ENCODE data around the gene DDN. TPM values are rescaled to one million over a fixed set of nuclear protein-coding genes. Genes with fewer than 3 reads are reported as not detected.

The DDN gene
- total and polyA plus RNA-seq, 12 donors: 0.08 to 2.2 (median 0.43) TPM; not detected in 1

DNA sequence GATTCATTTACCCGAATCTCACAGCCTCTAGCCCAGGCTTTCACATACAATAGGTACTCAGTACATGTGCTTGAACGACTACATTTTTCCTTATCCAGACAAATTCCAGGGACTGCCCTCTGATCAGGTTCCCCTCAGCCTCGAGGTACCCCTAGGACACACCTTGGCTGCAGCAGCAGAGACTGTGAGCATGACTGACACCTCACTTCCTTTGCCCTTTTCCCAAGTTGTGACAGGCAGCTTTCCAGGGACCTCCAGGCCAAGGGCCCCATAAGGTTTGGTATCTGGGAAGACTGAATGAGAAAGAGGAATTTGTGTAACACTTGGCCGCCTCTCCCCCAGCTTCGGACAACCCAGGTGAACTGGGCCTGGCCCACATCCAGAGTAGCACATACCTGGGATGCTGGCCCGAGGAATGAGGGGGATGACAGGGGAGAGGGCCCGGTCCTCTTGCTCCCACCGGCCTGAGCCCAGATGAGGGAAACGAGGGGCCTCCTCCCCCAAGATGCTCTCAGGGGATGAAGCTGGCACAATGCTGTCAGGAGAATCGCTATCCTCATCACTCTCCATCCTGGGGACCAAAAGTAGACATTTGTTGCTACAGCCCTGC, 29.6 kb upstream of the DDN start:
- WGBS, 4 donors: 79 to 91% (median 88%) methylated on average over 10 of the region's 10 CpGs
- Histone ChIP-seq H3K27me3 (no peaks in the 10 kb centered on the region), H3K9me3 (replicated peaks in 1 of 3) (no peaks in the 10 kb centered on the region), H3K4me3 (no peak overlapping the region), H3K36me3 (replicated peaks in 1 of 2) (peaks cover 0 to 87% of the 10 kb centered on the region in 2 donors), H3K4me1 (replicated peaks in 1 of 2) (no peaks in the 10 kb centered on the region), H3K27ac (no peak overlapping the region)
- intact Hi-C loops (cut with DNase I): no loop called here
- DNase-seq: peak in 1 of 7 donors; percentile 14
- TF ChIP-seq POLR2A (IDR thresholded peaks at IDR 0.05): no peak
- TF ChIP-seq, protein P1, sequence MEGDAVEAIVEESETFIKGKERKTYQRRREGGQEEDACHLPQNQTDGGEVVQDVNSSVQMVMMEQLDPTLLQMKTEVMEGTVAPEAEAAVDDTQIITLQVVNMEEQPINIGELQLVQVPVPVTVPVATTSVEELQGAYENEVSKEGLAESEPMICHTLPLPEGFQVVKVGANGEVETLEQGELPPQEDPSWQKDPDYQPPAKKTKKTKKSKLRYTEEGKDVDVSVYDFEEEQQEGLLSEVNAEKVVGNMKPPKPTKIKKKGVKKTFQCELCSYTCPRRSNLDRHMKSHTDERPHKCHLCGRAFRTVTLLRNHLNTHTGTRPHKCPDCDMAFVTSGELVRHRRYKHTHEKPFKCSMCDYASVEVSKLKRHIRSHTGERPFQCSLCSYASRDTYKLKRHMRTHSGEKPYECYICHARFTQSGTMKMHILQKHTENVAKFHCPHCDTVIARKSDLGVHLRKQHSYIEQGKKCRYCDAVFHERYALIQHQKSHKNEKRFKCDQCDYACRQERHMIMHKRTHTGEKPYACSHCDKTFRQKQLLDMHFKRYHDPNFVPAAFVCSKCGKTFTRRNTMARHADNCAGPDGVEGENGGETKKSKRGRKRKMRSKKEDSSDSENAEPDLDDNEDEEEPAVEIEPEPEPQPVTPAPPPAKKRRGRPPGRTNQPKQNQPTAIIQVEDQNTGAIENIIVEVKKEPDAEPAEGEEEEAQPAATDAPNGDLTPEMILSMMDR (IDR thresholded peaks at IDR 0.05): no peak

DNA sequence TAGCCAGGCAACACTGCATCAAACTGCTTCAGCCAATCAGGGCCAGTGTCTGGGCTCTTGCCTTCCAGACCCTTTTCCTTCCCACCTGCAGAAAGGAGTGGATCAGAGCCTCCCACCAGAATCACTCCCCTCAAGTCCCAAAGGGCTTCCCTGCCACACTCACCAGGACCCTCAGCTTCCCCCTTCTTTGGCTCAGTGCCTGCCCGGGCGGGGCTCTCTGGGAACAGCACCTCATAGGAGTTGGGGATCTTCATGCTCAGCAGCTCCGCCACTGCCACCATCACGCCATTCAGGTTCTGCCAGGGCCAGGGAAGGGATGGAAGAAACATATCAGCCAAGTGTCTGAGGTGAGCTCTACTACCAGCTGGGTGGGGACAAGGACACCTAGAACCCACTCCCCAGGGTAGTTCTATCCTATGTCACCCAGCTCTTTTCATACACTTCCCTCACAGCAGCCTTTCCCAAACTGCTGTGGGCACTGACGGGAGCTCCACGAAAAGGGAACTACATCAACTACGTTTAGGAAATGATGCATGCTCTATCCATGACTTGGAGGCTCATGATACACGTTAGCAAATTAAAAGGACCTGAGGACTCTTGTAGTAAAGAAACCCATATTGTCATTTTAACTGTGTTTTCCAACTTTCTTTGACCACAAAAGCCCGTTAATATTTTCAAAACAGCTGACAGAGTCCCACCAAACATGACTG, 28.8 kb upstream of the DDN start:
- TF ChIP-seq POLR2A (IDR thresholded peaks at IDR 0.05): no peak
- TF ChIP-seq, protein P1 (IDR thresholded peaks at IDR 0.05): no peak
- Histone ChIP-seq H3K4me1 (replicated peaks in 1 of 2) (no peaks in the 10 kb centered on the region), H3K27me3 (no peaks in the 10 kb centered on the region), H3K9me3 (replicated peaks in 1 of 3) (no peaks in the 10 kb centered on the region), H3K36me3 (replicated peaks in 1 of 2) (peaks cover 0 to 87% of the 10 kb centered on the region in 2 donors), H3K27ac (no peak overlapping the region), H3K4me3 (no peak overlapping the region)
- intact Hi-C loops (cut with DNase I): no loop called here
- 85 to 91% (median 89%) methylated on average over 7 to 9 of the region's 9 CpGs for WGBS, 4 donors
- peak in 3 of 7 donors; percentile 11 to 38 (median 16) for DNase-seq

DNA sequence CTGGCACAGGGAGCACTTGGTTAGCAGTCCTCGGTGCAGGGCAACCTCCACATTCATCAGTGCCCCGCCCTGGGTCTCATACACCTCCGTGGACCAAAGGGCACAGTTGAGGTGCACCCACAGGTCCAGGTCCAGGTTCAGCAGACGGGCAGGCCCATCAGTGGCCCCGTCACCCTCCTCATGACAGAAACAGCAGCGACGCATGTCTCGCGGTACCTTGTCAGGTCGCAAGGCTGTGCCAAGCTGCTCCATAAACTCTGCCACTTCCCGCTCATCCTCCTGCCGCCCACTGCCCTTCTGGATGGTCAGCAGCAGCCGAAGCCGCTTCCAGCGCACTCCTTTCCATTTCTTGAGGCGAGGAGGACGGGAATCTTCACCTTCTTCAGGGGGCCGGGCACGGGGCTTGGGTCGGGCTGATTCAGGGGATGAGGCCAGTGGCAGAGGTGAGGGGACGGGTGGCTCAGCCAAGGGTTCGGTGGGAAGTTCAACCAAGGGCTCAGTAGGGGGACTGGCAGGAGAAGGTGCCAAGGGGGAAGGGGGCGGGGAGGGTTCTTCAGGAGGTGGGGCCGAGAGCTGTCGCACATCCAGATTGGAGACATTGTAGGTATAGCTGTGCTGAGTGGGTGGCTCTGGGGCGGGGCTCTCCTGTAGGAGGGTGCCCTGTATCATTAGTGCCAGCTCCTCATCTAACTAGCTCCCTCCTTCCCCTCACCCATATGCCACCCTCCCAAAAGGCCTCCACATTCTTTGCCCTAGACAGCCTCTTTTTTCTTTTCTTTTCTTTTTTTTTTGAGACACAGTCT, 27.7 kb upstream of the DDN start:
- Histone ChIP-seq H3K27ac (no peak overlapping the region), H3K4me1 (replicated peaks in 1 of 2) (no peaks in the 10 kb centered on the region), H3K36me3 (replicated peaks in 1 of 2) (peaks cover 0 to 87% of the 10 kb centered on the region in 2 donors), H3K4me3 (no peak overlapping the region), H3K27me3 (no peaks in the 10 kb centered on the region), H3K9me3 (replicated peaks in 1 of 3) (no peaks in the 10 kb centered on the region)
- DNase-seq: peak in 4 of 7 donors; percentile 13 to 24 (median 22)
- TF ChIP-seq, protein P1 (IDR thresholded peaks at IDR 0.05): no peak
- no peak for TF ChIP-seq POLR2A (IDR thresholded peaks at IDR 0.05)
- intact Hi-C loops (cut with DNase I): no loop called here
- 95 to 96% (median 96%) methylated on average over 17 to 26 of the region's 26 CpGs for WGBS, 4 donors

DNA sequence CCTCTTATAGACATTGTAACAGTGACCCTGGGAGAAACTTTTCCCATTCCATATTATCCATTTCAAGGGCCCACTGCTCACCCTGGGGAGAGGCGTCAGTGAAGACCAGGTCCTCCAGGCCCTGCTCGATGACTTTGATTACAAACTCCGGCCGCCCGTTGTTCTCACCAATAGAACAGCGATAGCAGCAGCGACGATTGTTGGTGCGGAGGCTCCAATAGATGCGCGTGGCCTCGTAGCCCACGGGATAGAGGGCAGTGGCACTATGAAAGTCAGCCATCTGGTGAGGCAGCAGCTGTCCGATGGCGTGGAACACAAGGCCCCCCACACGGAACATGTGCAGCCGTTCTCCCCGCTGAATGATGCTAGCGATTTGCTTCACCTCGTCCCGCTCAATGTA, 26.9 kb upstream of the DDN start:
- no peak overlapping the region for H3K4me3 ChIP-seq
- H3K9me3 ChIP-seq (replicated peaks in 1 of 3): no peaks in the 10 kb centered on the region
- WGBS, 4 donors: 91 to 96% (median 93%) methylated on average over 20 to 21 of the region's 21 CpGs
- H3K36me3 ChIP-seq (replicated peaks in 1 of 2): peaks cover 0 to 87% of the 10 kb centered on the region in 2 donors
- no peaks in the 10 kb centered on the region for H3K4me1 ChIP-seq (replicated peaks in 1 of 2)
- intact Hi-C loops (cut with DNase I): no loop called here
- peak in 2 of 7 donors; percentile 15 to 26 for DNase-seq
- H3K27ac ChIP-seq: no peak overlapping the region
- TF ChIP-seq, protein P1 (IDR thresholded peaks at IDR 0.05): no peak
- TF ChIP-seq POLR2A (IDR thresholded peaks at IDR 0.05): no peak
- no peaks in the 10 kb centered on the region for H3K27me3 ChIP-seq
